Neutrophil (primary cell): ENCODE data around the gene LSM10.

Experiments used
- H3K27ac ChIP-seq: fragments of 200-600 bp; sonication (generic); 2 replicates; pipeline ENCODE4 v1.5.1; 2016; ENCODE audit warnings: mild to moderate bottlenecking, moderate library complexity
- H3K27me3 ChIP-seq: fragments of 200-600 bp; sonication (generic); 2 replicates; pipeline ENCODE4 v1.6.0; 2016; ENCODE audit warnings: mild to moderate bottlenecking
- H3K36me3 ChIP-seq: fragments of 200-600 bp; sonication (generic); 2 replicates; pipeline ENCODE4 v1.5.1; 2017
- H3K4me1 ChIP-seq, 2 experiments: fragments of 200-600 bp in 1 of 2; sonication (generic) in 1 of 2; 1 replicate in 1 of 2; 2 replicates in 1 of 2; pipeline versions ENCODE4 v1.5.1 to v1.6.1; 2013 to 2016; ENCODE audit warnings: low read depth in 1 of 2, low read length in 1 of 2, mild to moderate bottlenecking in 1 of 2, moderate library complexity in 1 of 2; ENCODE audit not compliant: control insufficient read depth in 1 of 2, insufficient read depth in 1 of 2
- H3K4me3 ChIP-seq, 2 experiments: fragments of 200-600 bp in 1 of 2; sonication (generic) in 1 of 2; 1 replicate in 1 of 2; 2 replicates in 1 of 2; pipeline ENCODE4 v1.5.1; 2013 to 2016; ENCODE audit warnings: low read depth in 1 of 2, low read length in 1 of 2, mild to moderate bottlenecking in 1 of 2, moderate library complexity in 1 of 2
- H3K9me3 ChIP-seq: fragments of 200-600 bp; sonication (generic); 2 replicates; pipeline ENCODE4 v1.5.1; 2016
- CTCF ChIP-seq: fragments of 200-600 bp; sonication (generic); IDR thresholded peaks from 2 replicates; pipeline ENCODE4 v1.5.1; 2016; ENCODE audit warnings: antibody characterized with exemption

LSM10 gene

GRCh38 chr1:36432616-36433015 is 34.9 kb upstream of the LSM10 start:
- H3K36me3 ChIP-seq: no peaks in the 10 kb centered on the region
- no peaks in the 10 kb centered on the region for H3K9me3 ChIP-seq
- no peak for TF ChIP-seq CTCF
- peaks cover 17 to 18% of the 10 kb centered on the region in 2 experiments for H3K4me1 ChIP-seq
- H3K27me3 ChIP-seq: no peaks in the 10 kb centered on the region
- no peak overlapping the region for H3K4me3 ChIP-seq
- peak overlapping the region; percentile 39 for H3K27ac ChIP-seq

- no peak for TF ChIP-seq CTCF
- Histone ChIP-seq H3K4me1 (peaks cover 12 to 16% of the 10 kb centered on the region in 2 experiments), H3K27me3 (no peaks in the 10 kb centered on the region), H3K27ac (no peak overlapping the region), H3K9me3 (no peaks in the 10 kb centered on the region), H3K4me3 (no peak overlapping the region), H3K36me3 (no peaks in the 10 kb centered on the region)
These were observed 28.1 kb upstream of the LSM10 start for GRCh38 chr1:36425791-36426190.

GRCh38 chr1:36421649-36422048 is 23.9 kb upstream of the LSM10 start:
- TF ChIP-seq CTCF: no peak
- peak overlapping the region; percentile 86 for H3K27ac ChIP-seq
- no peaks in the 10 kb centered on the region for H3K36me3 ChIP-seq
- H3K9me3 ChIP-seq: no peaks in the 10 kb centered on the region
- H3K27me3 ChIP-seq: no peaks in the 10 kb centered on the region
- H3K4me3 ChIP-seq: no peak overlapping the region
- H3K4me1 ChIP-seq: peaks cover 45 to 49% of the 10 kb centered on the region in 2 experiments

GRCh38 chr1:36420836-36421317 is 23.2 kb upstream of the LSM10 start:
- Histone ChIP-seq H3K27ac (peak overlapping the region; percentile 86), H3K4me1 (peaks cover 45 to 49% of the 10 kb centered on the region in 2 experiments), H3K36me3 (no peaks in the 10 kb centered on the region), H3K27me3 (no peaks in the 10 kb centered on the region), H3K4me3 (peak overlapping the region; percentile 24 to 32), H3K9me3 (no peaks in the 10 kb centered on the region)
- peak; percentile 95 for TF ChIP-seq CTCF

GRCh38 chr1:36420409-36420808 is 22.7 kb upstream of the LSM10 start:
- no peak for TF ChIP-seq CTCF
- peak overlapping the region; percentile 24 to 32 for H3K4me3 ChIP-seq
- no peaks in the 10 kb centered on the region for H3K27me3 ChIP-seq
- no peaks in the 10 kb centered on the region for H3K9me3 ChIP-seq
- no peaks in the 10 kb centered on the region for H3K36me3 ChIP-seq
- H3K4me1 ChIP-seq: peaks cover 45 to 49% of the 10 kb centered on the region in 2 experiments
- H3K27ac ChIP-seq: peak overlapping the region; percentile 86

GRCh38 chr1:36419569-36419968 is 21.9 kb upstream of the LSM10 start:
- TF ChIP-seq CTCF: no peak
- Histone ChIP-seq H3K36me3 (no peaks in the 10 kb centered on the region), H3K9me3 (no peaks in the 10 kb centered on the region)

More at GRCh38 chr1:36419569-36419968, 21.9 kb upstream of the LSM10 start:
- Histone ChIP-seq H3K27me3 (no peaks in the 10 kb centered on the region), H3K4me1 (peaks cover 45 to 49% of the 10 kb centered on the region in 2 experiments), H3K27ac (peak overlapping the region; percentile 86), H3K4me3 (no peak overlapping the region)
